GM12801 (cell line): Measurements from ENCODE around the gene ANAPC10.

Experiments used
- TF ChIP-seq, protein P1 (sequence below): IDR thresholded peaks from one replicate; pipeline ENCODE4 v1.5.1; 2011; ENCODE audit warnings: control low read depth; ENCODE audit not compliant: insufficient read length; ENCODE audit errors: extremely low read depth

ANAPC10 gene

DNA sequence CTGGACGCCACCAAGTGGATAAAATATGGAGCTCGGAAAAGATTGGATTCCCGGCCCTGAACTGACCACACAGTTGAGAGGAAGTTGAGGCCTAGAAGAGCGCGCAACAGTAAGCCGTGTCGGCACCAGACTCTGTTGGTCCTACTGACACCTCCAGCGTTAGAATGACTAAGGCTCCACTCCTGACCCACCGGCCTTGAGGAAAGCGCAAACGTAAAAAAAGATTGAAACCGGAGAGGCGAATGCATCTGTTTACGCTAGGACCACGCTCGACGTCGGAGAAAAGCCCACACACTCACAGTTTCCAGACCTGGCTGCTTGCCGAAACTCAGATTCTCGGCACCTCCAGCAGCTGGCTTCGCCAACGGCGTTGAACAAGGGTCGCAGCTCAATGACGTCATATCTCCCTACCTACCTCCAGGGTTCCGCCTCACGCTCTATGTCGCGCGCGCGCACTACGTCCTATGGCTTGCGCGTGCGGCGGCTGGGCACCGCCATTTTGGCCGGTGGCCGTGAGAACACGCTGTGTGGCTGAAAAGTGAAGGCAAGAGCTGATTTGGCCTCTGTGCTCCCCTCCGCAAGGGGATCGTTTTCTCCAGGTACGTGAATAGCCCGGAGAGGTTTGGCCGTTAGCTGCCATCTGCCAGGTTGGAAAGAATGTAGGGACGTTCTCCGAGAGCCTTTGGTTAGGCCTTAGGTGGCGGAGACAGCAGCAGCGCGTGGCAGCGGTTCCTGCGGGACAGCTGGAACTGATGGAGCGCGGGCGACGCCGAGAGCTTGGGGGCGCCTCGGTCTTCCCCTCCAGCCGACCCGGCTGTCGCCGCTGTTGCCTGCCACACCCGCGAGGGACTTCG is at the start of gene ANAPC10, which contains the start of gene ABCE1:
Gene ANAPC10, minus strand, starts transcription at position 376 of the 854 bp plus-strand sequence. CDS start 2,097 bp downstream, outside the sequence.
Gene ABCE1, plus strand, starts transcription at position 491 of the 854 bp plus-strand sequence. CDS start 6,102 bp downstream, outside the sequence.
- TF ChIP-seq, protein P1, sequence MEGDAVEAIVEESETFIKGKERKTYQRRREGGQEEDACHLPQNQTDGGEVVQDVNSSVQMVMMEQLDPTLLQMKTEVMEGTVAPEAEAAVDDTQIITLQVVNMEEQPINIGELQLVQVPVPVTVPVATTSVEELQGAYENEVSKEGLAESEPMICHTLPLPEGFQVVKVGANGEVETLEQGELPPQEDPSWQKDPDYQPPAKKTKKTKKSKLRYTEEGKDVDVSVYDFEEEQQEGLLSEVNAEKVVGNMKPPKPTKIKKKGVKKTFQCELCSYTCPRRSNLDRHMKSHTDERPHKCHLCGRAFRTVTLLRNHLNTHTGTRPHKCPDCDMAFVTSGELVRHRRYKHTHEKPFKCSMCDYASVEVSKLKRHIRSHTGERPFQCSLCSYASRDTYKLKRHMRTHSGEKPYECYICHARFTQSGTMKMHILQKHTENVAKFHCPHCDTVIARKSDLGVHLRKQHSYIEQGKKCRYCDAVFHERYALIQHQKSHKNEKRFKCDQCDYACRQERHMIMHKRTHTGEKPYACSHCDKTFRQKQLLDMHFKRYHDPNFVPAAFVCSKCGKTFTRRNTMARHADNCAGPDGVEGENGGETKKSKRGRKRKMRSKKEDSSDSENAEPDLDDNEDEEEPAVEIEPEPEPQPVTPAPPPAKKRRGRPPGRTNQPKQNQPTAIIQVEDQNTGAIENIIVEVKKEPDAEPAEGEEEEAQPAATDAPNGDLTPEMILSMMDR = no peak

- TF ChIP-seq, protein P1 = no peak
Observed at GRCh38 chr4:145132511-145133098, 34.6 kb upstream of the ANAPC10 start.

DNA sequence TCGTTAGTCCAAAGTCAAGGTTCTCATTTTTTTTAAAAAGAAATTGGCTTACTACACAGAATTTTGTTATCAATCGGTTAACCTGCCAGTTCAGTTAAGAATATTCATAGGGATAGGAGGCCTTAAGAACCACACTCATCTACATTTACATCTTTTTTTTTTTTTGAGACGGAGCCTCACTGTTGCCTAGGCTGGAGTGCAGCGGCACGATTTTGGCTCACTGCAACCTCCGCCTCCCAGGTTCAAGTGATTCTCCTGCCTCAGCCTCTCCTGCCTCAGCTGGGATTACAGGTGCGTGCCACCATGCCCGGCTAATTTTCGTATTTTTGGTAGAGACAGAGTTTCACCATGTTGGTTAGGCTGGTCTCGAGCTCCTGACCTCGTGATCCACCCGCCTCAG is 33.9 kb upstream of the ANAPC10 start:
- TF ChIP-seq, protein P1 = no peak

DNA sequence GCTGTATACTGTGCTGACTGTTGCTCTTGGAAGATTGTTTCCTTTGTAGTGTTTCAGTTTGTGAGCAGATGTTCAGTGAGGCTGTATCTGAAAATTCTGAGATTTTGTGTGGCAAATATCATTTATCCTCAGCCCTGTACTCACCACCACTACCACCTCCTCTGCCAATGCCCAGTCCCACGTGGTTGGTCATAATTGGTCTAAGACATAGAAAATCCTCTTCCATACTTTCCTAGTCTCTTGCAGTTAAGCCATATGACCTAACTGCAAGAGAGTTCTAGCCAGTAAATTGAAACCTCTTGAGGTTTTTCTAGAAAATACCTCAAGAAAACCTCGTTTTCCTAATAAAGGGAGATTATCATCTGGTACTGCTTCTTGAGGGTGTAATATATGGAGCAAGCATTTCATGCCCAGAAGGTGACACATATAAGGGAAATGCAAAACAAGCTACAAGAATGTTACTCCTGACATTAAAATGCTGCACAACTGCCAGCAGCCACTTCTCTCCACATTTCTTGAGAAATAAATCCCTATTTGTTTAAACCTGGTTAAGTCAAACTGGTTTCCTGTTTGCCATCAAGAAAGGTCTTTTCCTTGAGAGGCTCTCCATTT is 32.9 kb upstream of the ANAPC10 start:
- TF ChIP-seq, protein P1 = no peak

DNA sequence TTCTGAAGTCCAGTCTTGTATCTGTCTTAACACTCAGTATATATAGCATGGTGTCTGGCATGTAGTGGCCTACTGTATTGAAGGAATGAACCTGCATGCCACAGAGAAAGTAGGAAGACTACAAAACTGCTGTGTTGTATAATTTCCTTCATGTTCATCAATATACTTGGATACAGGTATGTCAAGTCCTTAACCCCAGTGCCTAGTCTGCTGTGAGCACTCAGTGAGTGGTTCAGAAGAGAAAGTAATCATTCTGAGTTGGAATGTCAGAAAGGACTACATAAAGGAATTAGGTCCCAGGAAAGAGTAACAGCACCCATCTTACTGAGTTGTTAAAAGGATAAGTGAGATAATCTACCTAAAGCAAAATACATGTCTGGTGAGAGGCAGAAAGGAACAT is 32.1 kb upstream of the ANAPC10 start:
- TF ChIP-seq, protein P1 = no peak

GRCh38 chr4:145125396-145125795 is 27.4 kb upstream of the ANAPC10 start:
- TF ChIP-seq, protein P1 = no peak

DNA sequence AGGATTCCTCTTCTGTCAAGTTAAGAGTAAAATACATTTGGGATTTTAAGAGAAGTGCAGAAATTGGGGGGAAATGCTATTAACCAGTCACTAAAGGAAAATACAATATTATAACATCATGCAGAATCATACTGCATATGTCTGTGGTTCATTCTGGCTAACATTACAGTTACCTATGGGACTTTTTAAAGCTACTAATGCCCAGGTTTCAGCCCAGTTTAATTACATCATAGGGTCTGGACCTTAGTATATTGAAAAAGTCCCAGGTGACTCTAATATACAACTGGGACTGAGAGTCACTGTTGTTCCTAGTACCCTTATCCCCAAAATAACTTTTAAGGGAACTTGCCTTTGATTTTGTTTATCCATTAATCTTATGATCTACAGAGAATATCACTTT is 10.1 kb upstream of the ANAPC10 start:
- TF ChIP-seq, protein P1 = no peak
